Ishikawa (cell line): Measurements from ENCODE around the gene NOM1.

Source experiments
- CEBPB ChIP-seq: IDR thresholded peaks from 2 replicates; pipeline ENCODE4 v1.6.1; 2012
- CREB1 ChIP-seq: IDR thresholded peaks from 2 replicates; pipeline ENCODE4 v1.6.1; 2012; ENCODE audit warnings: low read depth
- EGR1 ChIP-seq: IDR thresholded peaks from 2 replicates; pipeline ENCODE4 v1.6.1; 2012
- EP300 ChIP-seq: IDR thresholded peaks from 2 replicates; pipeline ENCODE4 v1.6.1; 2012; ENCODE audit warnings: borderline replicate concordance
- RAD21 ChIP-seq: IDR thresholded peaks from 2 replicates; pipeline ENCODE4 v1.6.1; 2012; ENCODE audit warnings: low read depth
- TCF12 ChIP-seq: IDR thresholded peaks from 2 replicates; pipeline ENCODE4 v1.6.1; 2012; ENCODE audit warnings: low read depth
- TEAD4 ChIP-seq: IDR thresholded peaks from 2 replicates; pipeline ENCODE4 v1.6.1; 2012
- YY1 ChIP-seq: IDR thresholded peaks from 2 replicates; pipeline ENCODE4 v1.6.1; 2012; ENCODE audit warnings: low read depth
- ZBTB7A ChIP-seq: IDR thresholded peaks from 2 replicates; pipeline ENCODE4 v1.6.1; 2012; ENCODE audit warnings: low read depth
- TF ChIP-seq, protein P1 (sequence below): IDR thresholded peaks from 2 replicates; pipeline ENCODE4 v1.6.1; 2012
- TF ChIP-seq, protein P2 (sequence below): IDR thresholded peaks from 2 replicates; pipeline ENCODE4 v1.6.1; 2012; ENCODE audit warnings: low read depth, mild to moderate bottlenecking
- TF ChIP-seq, protein P3 (sequence below): IDR thresholded peaks from 2 replicates; pipeline ENCODE4 v1.6.1; 2012

DNA sequence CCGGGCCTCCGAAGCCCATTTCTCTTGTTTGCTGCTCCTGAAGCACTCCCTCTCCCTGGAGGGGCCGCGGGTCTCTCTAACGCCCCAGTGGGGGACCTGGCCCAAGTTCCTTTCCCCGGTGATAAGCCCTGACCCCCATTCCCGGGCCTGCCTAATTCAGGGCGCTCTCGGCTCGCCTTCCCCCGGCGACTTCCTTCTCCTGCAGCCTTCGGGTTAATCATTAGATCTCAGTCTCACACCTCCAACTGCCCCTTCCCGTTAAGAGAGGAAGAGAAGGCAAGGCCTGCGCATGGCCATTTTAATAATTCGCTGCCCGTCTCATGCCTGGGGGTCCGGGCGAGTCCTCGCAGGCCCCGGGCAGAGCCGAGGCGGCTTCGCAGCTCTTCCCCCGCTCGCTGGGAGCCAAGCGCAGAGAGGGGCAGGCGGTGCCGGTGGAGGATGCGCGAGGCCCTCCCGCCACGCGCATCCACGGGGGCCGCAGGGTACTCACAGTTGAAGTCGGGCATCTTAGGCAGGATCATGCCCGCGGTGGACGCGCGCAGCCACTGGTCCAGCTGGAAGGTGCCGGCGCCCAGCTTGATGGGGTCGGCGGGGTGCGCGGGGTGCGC, 59.8 kb downstream of the NOM1 start:
- TF ChIP-seq EP300: no peak
- TF ChIP-seq CREB1: no peak
- no peak for TF ChIP-seq RAD21
- TF ChIP-seq, protein P1, sequence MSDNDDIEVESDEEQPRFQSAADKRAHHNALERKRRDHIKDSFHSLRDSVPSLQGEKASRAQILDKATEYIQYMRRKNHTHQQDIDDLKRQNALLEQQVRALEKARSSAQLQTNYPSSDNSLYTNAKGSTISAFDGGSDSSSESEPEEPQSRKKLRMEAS: no peak
- TF ChIP-seq, protein P2, sequence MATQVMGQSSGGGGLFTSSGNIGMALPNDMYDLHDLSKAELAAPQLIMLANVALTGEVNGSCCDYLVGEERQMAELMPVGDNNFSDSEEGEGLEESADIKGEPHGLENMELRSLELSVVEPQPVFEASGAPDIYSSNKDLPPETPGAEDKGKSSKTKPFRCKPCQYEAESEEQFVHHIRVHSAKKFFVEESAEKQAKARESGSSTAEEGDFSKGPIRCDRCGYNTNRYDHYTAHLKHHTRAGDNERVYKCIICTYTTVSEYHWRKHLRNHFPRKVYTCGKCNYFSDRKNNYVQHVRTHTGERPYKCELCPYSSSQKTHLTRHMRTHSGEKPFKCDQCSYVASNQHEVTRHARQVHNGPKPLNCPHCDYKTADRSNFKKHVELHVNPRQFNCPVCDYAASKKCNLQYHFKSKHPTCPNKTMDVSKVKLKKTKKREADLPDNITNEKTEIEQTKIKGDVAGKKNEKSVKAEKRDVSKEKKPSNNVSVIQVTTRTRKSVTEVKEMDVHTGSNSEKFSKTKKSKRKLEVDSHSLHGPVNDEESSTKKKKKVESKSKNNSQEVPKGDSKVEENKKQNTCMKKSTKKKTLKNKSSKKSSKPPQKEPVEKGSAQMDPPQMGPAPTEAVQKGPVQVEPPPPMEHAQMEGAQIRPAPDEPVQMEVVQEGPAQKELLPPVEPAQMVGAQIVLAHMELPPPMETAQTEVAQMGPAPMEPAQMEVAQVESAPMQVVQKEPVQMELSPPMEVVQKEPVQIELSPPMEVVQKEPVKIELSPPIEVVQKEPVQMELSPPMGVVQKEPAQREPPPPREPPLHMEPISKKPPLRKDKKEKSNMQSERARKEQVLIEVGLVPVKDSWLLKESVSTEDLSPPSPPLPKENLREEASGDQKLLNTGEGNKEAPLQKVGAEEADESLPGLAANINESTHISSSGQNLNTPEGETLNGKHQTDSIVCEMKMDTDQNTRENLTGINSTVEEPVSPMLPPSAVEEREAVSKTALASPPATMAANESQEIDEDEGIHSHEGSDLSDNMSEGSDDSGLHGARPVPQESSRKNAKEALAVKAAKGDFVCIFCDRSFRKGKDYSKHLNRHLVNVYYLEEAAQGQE: no peak
- no peak for TF ChIP-seq CEBPB
- TF ChIP-seq, protein P3, sequence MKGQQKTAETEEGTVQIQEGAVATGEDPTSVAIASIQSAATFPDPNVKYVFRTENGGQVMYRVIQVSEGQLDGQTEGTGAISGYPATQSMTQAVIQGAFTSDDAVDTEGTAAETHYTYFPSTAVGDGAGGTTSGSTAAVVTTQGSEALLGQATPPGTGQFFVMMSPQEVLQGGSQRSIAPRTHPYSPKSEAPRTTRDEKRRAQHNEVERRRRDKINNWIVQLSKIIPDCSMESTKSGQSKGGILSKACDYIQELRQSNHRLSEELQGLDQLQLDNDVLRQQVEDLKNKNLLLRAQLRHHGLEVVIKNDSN: no peak
- no peak for TF ChIP-seq EGR1
- TF ChIP-seq TCF12: no peak
- no peak for TF ChIP-seq YY1
- TF ChIP-seq TEAD4: no peak
- TF ChIP-seq ZBTB7A: no peak
